ENCODE measurements around the gene PAAF1.

DNA sequence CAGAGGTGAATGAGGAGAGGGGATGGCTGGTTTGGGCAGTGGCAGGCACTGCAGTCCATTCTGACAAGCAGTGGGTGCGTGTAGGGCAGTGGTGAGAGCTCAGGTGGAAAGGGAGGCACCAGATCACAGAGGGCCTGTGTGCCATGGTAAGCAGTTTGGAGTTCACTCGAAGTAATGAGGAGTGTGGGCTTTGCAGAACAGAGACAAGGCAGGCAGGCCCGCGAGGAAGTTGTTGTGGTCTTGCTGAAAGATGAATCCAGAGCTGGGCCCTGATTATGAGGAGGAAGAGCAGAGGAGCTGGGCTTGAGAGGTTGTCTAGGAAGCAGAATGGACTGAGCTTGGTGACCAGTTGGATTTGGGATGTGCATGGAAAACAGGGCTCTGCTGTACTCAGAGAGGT is 72.4 kb downstream of the PAAF1 start:
- no peak for TF ChIP-seq CTCF (IDR thresholded peaks at IDR 0.05)
- no peak for TF ChIP-seq POLR2A (IDR thresholded peaks at IDR 0.05)
